ENCODE results near the gene NMRK2. TPM values are rescaled to one million over a fixed set of nuclear protein-coding genes. Genes with fewer than 3 reads are reported as not detected.

Gene NMRK2
- total and polyA plus RNA-seq, 2 of the 13 experiments (the other 11 are each of a cell fraction or from before 2014, with no cell fraction given): not detected

DNA sequence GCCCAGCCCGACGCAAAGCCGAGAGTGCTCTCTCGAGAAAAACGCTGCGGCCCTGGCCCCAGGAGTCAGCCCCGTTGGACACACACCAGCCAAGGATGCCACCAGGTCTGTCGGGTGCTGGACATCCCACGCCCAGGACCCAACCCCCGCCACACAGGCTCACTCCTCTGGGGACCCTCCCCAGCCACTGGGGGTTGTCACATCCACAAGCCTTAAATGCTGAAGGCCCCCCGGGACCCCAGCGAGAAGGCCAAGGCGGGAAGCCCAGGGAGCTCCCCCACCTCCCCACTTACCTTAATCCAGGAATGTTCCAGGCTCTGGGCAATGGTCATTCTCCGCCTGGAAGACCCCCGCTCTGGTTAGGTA lies 26.9 kb downstream of the NMRK2 start:
- TF ChIP-seq BRCA1 (CRISPR knock-in tag; IDR thresholded peaks at IDR 0.05) (no peak), KDM3A (CRISPR knock-in tag; IDR thresholded peaks at IDR 0.05; ENCODE audit: low read depth) (no peak), ERF (CRISPR knock-in tag; IDR thresholded peaks at IDR 0.05) (no peak), RBFOX2 (IDR thresholded peaks at IDR 0.05; ENCODE audit: low read depth, low read length) (0 out of 2 replicates have a peak, but pooled peaks have one; percentile 10)
- H3K79me2 ChIP-seq (ENCODE audit: insufficient read depth, low read length): no peaks in the 10 kb centered on the region
- 96% methylated on average over 10 of the region's 15 CpGs for WGBS (ENCODE audit: low lambda C conversion rate)
- ChIA-PET POLR2A (interaction anchor here (0.7 kb wide), 1 partner anchor 9 kb away, joined by 3 read pairs; no protein-coding TSS in a partner anchor), CTCF (ENCODE audit: low intra/inter-chr PET ratio, low total read pairs) (no interaction called here)
- H3K27ac ChIP-seq (ENCODE audit: extremely low read length, insufficient read depth, low read length): no peak overlapping the region
- no peak overlapping the region for H3K4me2 ChIP-seq (ENCODE audit: low read depth, low read length)
- H3K9me3 ChIP-seq (ENCODE audit: low read length): no peaks in the 10 kb centered on the region
- H3K27me3 ChIP-seq (ENCODE audit: control insufficient read depth in 1 of 2, insufficient read depth in 2 of 2, low read length in 2 of 2): no peaks in the 10 kb centered on the region
- no peak overlapping the region for H3K9ac ChIP-seq (ENCODE audit: insufficient read depth, low read depth, low read length)
- H3K4me3 ChIP-seq (replicated peaks in 1 of 3; ENCODE audit: insufficient read depth in 1 of 3, low read depth in 2 of 3, low read length in 3 of 3): no peak overlapping the region
- intact Hi-C loops (cut with micrococcal nuclease; ENCODE audit: unreplicated experiment): no loop called here
- H2AFZ ChIP-seq (ENCODE audit: low read length): no peak overlapping the region
- no peak for DNase-seq (ENCODE audit: low spot score)
- no peaks in the 10 kb centered on the region for H3K4me1 ChIP-seq (ENCODE audit: insufficient read depth, low read length)
- in situ Hi-C loops (cut with HindIII; ENCODE audit: extremely low pct_ligation_motif_present, low pct_unique_long_range_greater_than_20kb): no loop called here
- H3K36me3 ChIP-seq (replicated peaks in 1 of 2; ENCODE audit: control insufficient read depth in 1 of 2, insufficient read depth in 2 of 2, low read length in 2 of 2): peaks cover 18 to 29% of the 10 kb centered on the region in 2 experiments
- H4K20me1 ChIP-seq (ENCODE audit: insufficient read depth, low read length): no peaks in the 10 kb centered on the region
- BruUV-seq (replicated peaks): no TSS peak
- no peak for FAIRE-seq
- no peak for ATAC-seq

- CTCF ChIA-PET (ENCODE audit: low intra/inter-chr PET ratio, low total read pairs): no interaction called here
- FAIRE-seq: no peak
- H3K36me3 ChIP-seq (replicated peaks in 1 of 2; ENCODE audit: control insufficient read depth in 1 of 2, insufficient read depth in 2 of 2, low read length in 2 of 2): peaks cover 22 to 35% of the 10 kb centered on the region in 2 experiments
- no peaks in the 10 kb centered on the region for H3K79me2 ChIP-seq (ENCODE audit: insufficient read depth, low read length)
- H4K20me1 ChIP-seq (ENCODE audit: insufficient read depth, low read length): peaks cover 1% of the 10 kb centered on the region; the same call in 1 of the 2 replicates
- WGBS (ENCODE audit: low lambda C conversion rate): 100% methylated on average over 16 of the region's 24 CpGs
- intact Hi-C loops (cut with micrococcal nuclease; ENCODE audit: unreplicated experiment) (no loop called here), in situ Hi-C loops (cut with HindIII; ENCODE audit: extremely low pct_ligation_motif_present, low pct_unique_long_range_greater_than_20kb) (no loop called here)
- DNase-seq (ENCODE audit: low spot score): no peak
- no TSS peak for BruUV-seq (replicated peaks)
- H3K9me3 ChIP-seq (ENCODE audit: low read length): no peaks in the 10 kb centered on the region
- H3K4me2 ChIP-seq (ENCODE audit: low read depth, low read length): no peak overlapping the region
- H3K4me3 ChIP-seq (replicated peaks in 1 of 3; ENCODE audit: insufficient read depth in 1 of 3, low read depth in 2 of 3, low read length in 3 of 3): no peak overlapping the region
- H3K27me3 ChIP-seq (ENCODE audit: control insufficient read depth in 1 of 2, insufficient read depth in 2 of 2, low read length in 2 of 2): no peaks in the 10 kb centered on the region
- POLR2A ChIA-PET: no interaction called here
- H3K4me1 ChIP-seq (ENCODE audit: insufficient read depth, low read length): no peaks in the 10 kb centered on the region
- ATAC-seq: no peak
- TF ChIP-seq ZNF644 (CRISPR knock-in tag; IDR thresholded peaks at IDR 0.05; ENCODE audit: low read depth) (no peak), RBFOX2 (IDR thresholded peaks at IDR 0.05; ENCODE audit: low read depth, low read length) (peak; percentile 41), AGO2 (optimal IDR thresholded peaks at IDR 0.05; ENCODE audit: low read depth, low read length) (peak; percentile 67), CBX1 (IDR thresholded peaks at IDR 0.05; ENCODE audit: low read depth) (no peak)
- no peak overlapping the region for H2AFZ ChIP-seq (ENCODE audit: low read length)
- H3K27ac ChIP-seq (ENCODE audit: extremely low read length, insufficient read depth, low read length): no peak overlapping the region
- no peak overlapping the region for H3K9ac ChIP-seq (ENCODE audit: insufficient read depth, low read depth, low read length)
Observed at GRCh38 chr19:3961007-3961406, 28.1 kb downstream of the NMRK2 start.
